ENCODE data around the gene NCKAP5.

Gene NCKAP5

DNA sequence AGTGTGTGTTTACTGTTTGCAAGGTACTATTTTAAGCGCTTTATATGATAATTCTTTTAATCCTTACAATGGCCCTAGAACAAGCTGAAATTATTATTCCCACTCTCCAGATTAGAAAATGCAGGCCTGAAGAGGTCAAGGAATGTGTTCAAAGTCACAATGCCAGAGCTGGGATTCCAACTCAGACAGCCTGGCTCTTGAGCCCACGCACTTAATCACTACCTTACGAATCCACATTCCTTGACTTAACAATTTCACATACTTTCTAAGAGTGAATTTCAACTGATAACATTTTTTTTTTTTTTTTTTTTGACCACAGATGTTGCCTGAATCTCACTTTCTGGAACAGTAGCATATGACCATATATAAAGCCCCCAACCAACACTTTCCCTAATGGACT lies 400.3 kb downstream of the NCKAP5 start:
- Histone ChIP-seq H3K79me2 (ENCODE audit: control insufficient read depth, insufficient read depth, low read length, poor library complexity) (no peaks in the 10 kb centered on the region), H3K79me1 (ENCODE audit: low read length) (no peaks in the 10 kb centered on the region), H3K14ac (ENCODE audit: low read length) (no peak overlapping the region), H3K36me3 (ENCODE audit: control insufficient read depth in 1 of 2, insufficient read depth in 2 of 2, low read length in 2 of 2) (no peaks in the 10 kb centered on the region), H3K4me3 (ENCODE audit: low read depth, low read length) (no peak overlapping the region), H3K4me2 (ENCODE audit: low read length) (no peak overlapping the region), H3K27ac (ENCODE audit: low read depth, low read length) (no peak overlapping the region), H2BK5ac (ENCODE audit: low read depth, low read length, poor library complexity) (no peak overlapping the region), H3K9me3 (ENCODE audit: insufficient read depth, low read depth, low read length) (no peaks in the 10 kb centered on the region), H3K9ac (ENCODE audit: low read length) (no peak overlapping the region), H2AK5ac (ENCODE audit: low read length) (no peak overlapping the region), H3K18ac (ENCODE audit: low read length) (no peak overlapping the region), H3K4me1 (ENCODE audit: control insufficient read depth in 1 of 2, insufficient read depth in 2 of 2, low read length in 2 of 2) (no peaks in the 10 kb centered on the region), H4K12ac (ENCODE audit: low read depth, low read length) (no peak overlapping the region), H2AFZ (ENCODE audit: insufficient read depth, low read length, poor library complexity) (no peak overlapping the region), H3K4ac (ENCODE audit: low read depth, low read length) (no peak overlapping the region), H2BK120ac (ENCODE audit: insufficient read depth, low read length, poor library complexity) (no peak overlapping the region), H3K23ac (ENCODE audit: low read length) (no peak overlapping the region), H3K27me3 (ENCODE audit: insufficient read depth, low read length) (no peaks in the 10 kb centered on the region), H2BK12ac (ENCODE audit: low read length) (no peak overlapping the region), H4K91ac (ENCODE audit: low read depth, low read length) (no peak overlapping the region), H4K8ac (ENCODE audit: low read depth, low read length) (no peak overlapping the region)
- DNase-seq, result peak in 1 of 2 donors; percentile 32
- 100% methylated on average over 1 of the region's 3 CpGs for WGBS (ENCODE audit: extremely low coverage, insufficient coverage, insufficient read length)

DNA sequence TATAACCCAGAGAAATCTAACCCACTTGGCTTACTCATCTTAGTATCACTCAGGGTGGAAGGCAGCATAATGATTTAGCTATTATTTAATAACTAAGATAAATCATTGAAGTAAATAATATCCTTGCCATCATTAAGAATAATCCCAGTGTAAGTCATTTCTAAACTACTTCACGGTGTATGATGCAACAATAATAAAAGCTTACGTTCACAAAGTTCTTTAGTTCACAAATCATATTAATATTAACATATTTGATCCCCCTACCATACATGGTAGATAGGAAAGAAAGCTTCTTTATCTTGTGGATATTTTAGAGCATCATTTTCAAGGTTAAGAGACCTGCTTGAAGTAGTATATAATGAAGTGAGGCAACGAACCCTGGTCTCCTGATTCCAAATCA lies 401.0 kb downstream of the NCKAP5 start:
- no peak overlapping the region for H2BK120ac ChIP-seq (ENCODE audit: insufficient read depth, low read length, poor library complexity)
- no peak overlapping the region for H4K91ac ChIP-seq (ENCODE audit: low read depth, low read length)
- no peak overlapping the region for H3K14ac ChIP-seq (ENCODE audit: low read length)
- no peak overlapping the region for H2AK5ac ChIP-seq (ENCODE audit: low read length)
- no peaks in the 10 kb centered on the region for H3K4me1 ChIP-seq (ENCODE audit: control insufficient read depth in 1 of 2, insufficient read depth in 2 of 2, low read length in 2 of 2)
- no peak overlapping the region for H3K4ac ChIP-seq (ENCODE audit: low read depth, low read length)
- H3K27me3 ChIP-seq (ENCODE audit: insufficient read depth, low read length), result no peaks in the 10 kb centered on the region
- no peaks in the 10 kb centered on the region for H3K79me2 ChIP-seq (ENCODE audit: control insufficient read depth, insufficient read depth, low read length, poor library complexity)
- no peak overlapping the region for H2BK5ac ChIP-seq (ENCODE audit: low read depth, low read length, poor library complexity)
- no peak overlapping the region for H3K4me2 ChIP-seq (ENCODE audit: low read length)
- H4K12ac ChIP-seq (ENCODE audit: low read depth, low read length), result no peak overlapping the region
- H3K23ac ChIP-seq (ENCODE audit: low read length), result no peak overlapping the region
- no peak overlapping the region for H3K4me3 ChIP-seq (ENCODE audit: low read depth, low read length)
- H2BK12ac ChIP-seq (ENCODE audit: low read length), result no peak overlapping the region
- H3K18ac ChIP-seq (ENCODE audit: low read length), result no peak overlapping the region
- H4K8ac ChIP-seq (ENCODE audit: low read depth, low read length), result no peak overlapping the region
- WGBS (ENCODE audit: extremely low coverage, insufficient coverage, insufficient read length), result no CpG with 5 or more reads among the region's 3 CpGs
- H3K9me3 ChIP-seq (ENCODE audit: insufficient read depth, low read depth, low read length), result no peaks in the 10 kb centered on the region
- H3K9ac ChIP-seq (ENCODE audit: low read length), result no peak overlapping the region
- H2AFZ ChIP-seq (ENCODE audit: insufficient read depth, low read length, poor library complexity), result no peak overlapping the region
- DNase-seq, result no peak
- no peaks in the 10 kb centered on the region for H3K79me1 ChIP-seq (ENCODE audit: low read length)
- H3K36me3 ChIP-seq (ENCODE audit: control insufficient read depth in 1 of 2, insufficient read depth in 2 of 2, low read length in 2 of 2), result no peaks in the 10 kb centered on the region
- H3K27ac ChIP-seq (ENCODE audit: low read depth, low read length), result no peak overlapping the region

DNA sequence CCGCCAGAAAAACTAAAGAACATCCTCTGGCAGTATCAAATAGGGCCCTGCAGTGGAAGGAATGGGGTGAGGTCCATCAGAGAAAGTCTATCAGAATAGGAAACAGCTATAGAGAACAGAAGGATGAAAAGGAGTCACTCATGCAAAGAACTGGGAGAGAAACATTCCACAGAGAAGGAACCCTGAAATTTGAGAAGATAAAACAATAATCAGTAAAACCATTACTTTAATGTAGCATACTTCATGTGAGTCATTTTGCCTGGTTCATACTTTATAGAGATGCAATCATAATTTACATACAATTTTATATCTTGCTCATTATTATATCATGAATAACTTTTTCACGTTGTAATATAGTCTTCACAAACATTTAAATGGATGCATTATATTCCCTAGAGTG lies 402.2 kb downstream of the NCKAP5 start:
- Histone ChIP-seq H4K91ac (ENCODE audit: low read depth, low read length) (no peak overlapping the region), H3K9ac (ENCODE audit: low read length) (no peak overlapping the region), H3K4me1 (ENCODE audit: control insufficient read depth in 1 of 2, insufficient read depth in 2 of 2, low read length in 2 of 2) (no peaks in the 10 kb centered on the region), H3K27me3 (ENCODE audit: insufficient read depth, low read length) (no peaks in the 10 kb centered on the region), H3K4me3 (ENCODE audit: low read depth, low read length) (no peak overlapping the region), H3K23ac (ENCODE audit: low read length) (no peak overlapping the region), H3K4ac (ENCODE audit: low read depth, low read length) (no peak overlapping the region), H3K4me2 (ENCODE audit: low read length) (no peak overlapping the region), H3K36me3 (ENCODE audit: control insufficient read depth in 1 of 2, insufficient read depth in 2 of 2, low read length in 2 of 2) (no peaks in the 10 kb centered on the region), H2AK5ac (ENCODE audit: low read length) (no peak overlapping the region), H4K12ac (ENCODE audit: low read depth, low read length) (no peak overlapping the region), H3K14ac (ENCODE audit: low read length) (no peak overlapping the region), H2AFZ (ENCODE audit: insufficient read depth, low read length, poor library complexity) (no peak overlapping the region), H2BK5ac (ENCODE audit: low read depth, low read length, poor library complexity) (no peak overlapping the region), H3K79me2 (ENCODE audit: control insufficient read depth, insufficient read depth, low read length, poor library complexity) (no peaks in the 10 kb centered on the region), H4K8ac (ENCODE audit: low read depth, low read length) (no peak overlapping the region), H2BK120ac (ENCODE audit: insufficient read depth, low read length, poor library complexity) (no peak overlapping the region), H3K27ac (ENCODE audit: low read depth, low read length) (no peak overlapping the region), H3K18ac (ENCODE audit: low read length) (no peak overlapping the region), H2BK12ac (ENCODE audit: low read length) (no peak overlapping the region), H3K9me3 (ENCODE audit: insufficient read depth, low read depth, low read length) (no peaks in the 10 kb centered on the region), H3K79me1 (ENCODE audit: low read length) (no peaks in the 10 kb centered on the region)
- no CpG with 5 or more reads among the region's 2 CpGs for WGBS (ENCODE audit: extremely low coverage, insufficient coverage, insufficient read length)
- DNase-seq, result no peak

GRCh38 chr2:133163111-133163510 lies 405.2 kb downstream of the NCKAP5 start:
- peaks cover 2% of the 10 kb centered on the region for H3K9me3 ChIP-seq (ENCODE audit: insufficient read depth, low read depth, low read length)
- H3K36me3 ChIP-seq (ENCODE audit: control insufficient read depth in 1 of 2, insufficient read depth in 2 of 2, low read length in 2 of 2), result no peaks in the 10 kb centered on the region
- peak; percentile 47 to 70 for DNase-seq
- no peak overlapping the region for H2BK120ac ChIP-seq (ENCODE audit: insufficient read depth, low read length, poor library complexity)
- H2BK5ac ChIP-seq (ENCODE audit: low read depth, low read length, poor library complexity), result no peak overlapping the region
- no peak overlapping the region for H3K4ac ChIP-seq (ENCODE audit: low read depth, low read length)
- no peak overlapping the region for H3K9ac ChIP-seq (ENCODE audit: low read length)
- H4K91ac ChIP-seq (ENCODE audit: low read depth, low read length), result no peak overlapping the region
- H3K27ac ChIP-seq (ENCODE audit: low read depth, low read length), result no peak overlapping the region
- H2AFZ ChIP-seq (ENCODE audit: insufficient read depth, low read length, poor library complexity), result no peak overlapping the region
- WGBS (ENCODE audit: extremely low coverage, insufficient coverage, insufficient read length), result no CpG with 5 or more reads among the region's 4 CpGs
- H4K8ac ChIP-seq (ENCODE audit: low read depth, low read length), result no peak overlapping the region
- H3K4me2 ChIP-seq (ENCODE audit: low read length), result no peak overlapping the region
- H2BK12ac ChIP-seq (ENCODE audit: low read length), result no peak overlapping the region
- H4K12ac ChIP-seq (ENCODE audit: low read depth, low read length), result no peak overlapping the region
- H3K79me2 ChIP-seq (ENCODE audit: control insufficient read depth, insufficient read depth, low read length, poor library complexity), result no peaks in the 10 kb centered on the region
- no peak overlapping the region for H2AK5ac ChIP-seq (ENCODE audit: low read length)
- H3K79me1 ChIP-seq (ENCODE audit: low read length), result no peaks in the 10 kb centered on the region
- no peak overlapping the region for H3K23ac ChIP-seq (ENCODE audit: low read length)
- H3K14ac ChIP-seq (ENCODE audit: low read length), result no peak overlapping the region
- no peaks in the 10 kb centered on the region for H3K4me1 ChIP-seq (ENCODE audit: control insufficient read depth in 1 of 2, insufficient read depth in 2 of 2, low read length in 2 of 2)
- H3K18ac ChIP-seq (ENCODE audit: low read length), result no peak overlapping the region
- H3K4me3 ChIP-seq (ENCODE audit: low read depth, low read length), result no peak overlapping the region
- H3K27me3 ChIP-seq (ENCODE audit: insufficient read depth, low read length), result no peaks in the 10 kb centered on the region
